ENCODE measurements around the gene ANKRD27. TPM values are rescaled to one million over a fixed set of nuclear protein-coding genes. Genes with fewer than 3 reads are reported as not detected.

Gene ANKRD27
- total RNA-seq, 1 experiment from 2014 or later = 48.1 TPM

DNA sequence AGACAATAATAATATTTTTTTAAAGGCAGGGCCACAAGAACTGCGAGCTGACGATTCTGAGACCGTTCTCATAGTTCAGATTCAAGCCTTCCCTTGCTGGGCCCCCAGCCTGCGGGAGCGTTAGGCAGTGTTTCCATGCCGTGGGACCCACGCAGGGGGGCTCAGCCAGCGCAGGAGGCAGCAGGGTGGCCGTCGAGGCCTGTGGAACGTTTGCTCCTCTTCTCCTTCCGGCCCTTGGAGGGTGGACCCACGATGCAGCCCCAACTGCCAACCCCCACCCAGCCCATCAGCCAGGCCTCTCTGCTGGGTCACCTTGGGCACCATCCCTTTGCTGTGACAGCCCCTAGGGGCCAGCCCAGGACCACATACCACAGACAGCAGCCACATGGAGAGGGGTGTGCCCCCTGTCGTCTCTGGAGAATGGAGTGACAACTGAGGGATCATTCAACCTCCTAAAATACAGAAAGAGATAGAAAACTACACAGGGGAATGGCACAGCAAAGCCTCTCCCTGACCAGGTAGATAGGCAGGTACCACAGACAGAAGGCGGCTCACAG, 47.2 kb downstream of the ANKRD27 start:
- no peak overlapping the region for H3K9ac ChIP-seq (ENCODE audit: low read length)
- TF ChIP-seq RAD21 (IDR thresholded peaks at IDR 0.05; ENCODE audit: low read depth) (no peak), TCF7L2 (IDR thresholded peaks at IDR 0.05; ENCODE audit: borderline replicate concordance, extremely low read depth, insufficient read depth, insufficient read length) (no peak), ZBTB33 (IDR thresholded peaks at IDR 0.05; ENCODE audit: extremely low read depth, insufficient replicate concordance, low read length) (no peak), EGR1 (IDR thresholded peaks at IDR 0.05; ENCODE audit: low read depth) (no peak), ZNF274 (IDR thresholded peaks at IDR 0.05; ENCODE audit: low read depth, low read length) (no peak), ELF1 (IDR thresholded peaks at IDR 0.05; ENCODE audit: borderline replicate concordance, low read depth) (no peak), JUND (IDR thresholded peaks at IDR 0.05) (no peak), YY1 (IDR thresholded peaks at IDR 0.05; ENCODE audit: extremely low read depth, insufficient replicate concordance, low read depth, low read length) (no peak), SIN3A (IDR thresholded peaks at IDR 0.05; ENCODE audit: low read depth) (no peak), SRF (IDR thresholded peaks at IDR 0.05; ENCODE audit: low read depth) (no peak), FOSL1 (IDR thresholded peaks at IDR 0.05; ENCODE audit: low read depth) (no peak), POLR2AphosphoS5 (IDR thresholded peaks at IDR 0.05; ENCODE audit: low read depth, low read length) (no peak), EZH2 (IDR thresholded peaks at IDR 0.05) (no peak), CBX3 (IDR thresholded peaks at IDR 0.05; ENCODE audit: low read depth) (no peak)
- TF ChIP-seq, protein P1, sequence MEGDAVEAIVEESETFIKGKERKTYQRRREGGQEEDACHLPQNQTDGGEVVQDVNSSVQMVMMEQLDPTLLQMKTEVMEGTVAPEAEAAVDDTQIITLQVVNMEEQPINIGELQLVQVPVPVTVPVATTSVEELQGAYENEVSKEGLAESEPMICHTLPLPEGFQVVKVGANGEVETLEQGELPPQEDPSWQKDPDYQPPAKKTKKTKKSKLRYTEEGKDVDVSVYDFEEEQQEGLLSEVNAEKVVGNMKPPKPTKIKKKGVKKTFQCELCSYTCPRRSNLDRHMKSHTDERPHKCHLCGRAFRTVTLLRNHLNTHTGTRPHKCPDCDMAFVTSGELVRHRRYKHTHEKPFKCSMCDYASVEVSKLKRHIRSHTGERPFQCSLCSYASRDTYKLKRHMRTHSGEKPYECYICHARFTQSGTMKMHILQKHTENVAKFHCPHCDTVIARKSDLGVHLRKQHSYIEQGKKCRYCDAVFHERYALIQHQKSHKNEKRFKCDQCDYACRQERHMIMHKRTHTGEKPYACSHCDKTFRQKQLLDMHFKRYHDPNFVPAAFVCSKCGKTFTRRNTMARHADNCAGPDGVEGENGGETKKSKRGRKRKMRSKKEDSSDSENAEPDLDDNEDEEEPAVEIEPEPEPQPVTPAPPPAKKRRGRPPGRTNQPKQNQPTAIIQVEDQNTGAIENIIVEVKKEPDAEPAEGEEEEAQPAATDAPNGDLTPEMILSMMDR (IDR thresholded peaks at IDR 0.05 in 2 of 3, conservative IDR thresholded peaks at IDR 0.05 in 1 of 3; ENCODE audit: borderline replicate concordance in 1 of 3, insufficient read depth in 1 of 3, low read depth in 2 of 3, low read length in 2 of 3) = no peak
- TF ChIP-seq, protein P2, sequence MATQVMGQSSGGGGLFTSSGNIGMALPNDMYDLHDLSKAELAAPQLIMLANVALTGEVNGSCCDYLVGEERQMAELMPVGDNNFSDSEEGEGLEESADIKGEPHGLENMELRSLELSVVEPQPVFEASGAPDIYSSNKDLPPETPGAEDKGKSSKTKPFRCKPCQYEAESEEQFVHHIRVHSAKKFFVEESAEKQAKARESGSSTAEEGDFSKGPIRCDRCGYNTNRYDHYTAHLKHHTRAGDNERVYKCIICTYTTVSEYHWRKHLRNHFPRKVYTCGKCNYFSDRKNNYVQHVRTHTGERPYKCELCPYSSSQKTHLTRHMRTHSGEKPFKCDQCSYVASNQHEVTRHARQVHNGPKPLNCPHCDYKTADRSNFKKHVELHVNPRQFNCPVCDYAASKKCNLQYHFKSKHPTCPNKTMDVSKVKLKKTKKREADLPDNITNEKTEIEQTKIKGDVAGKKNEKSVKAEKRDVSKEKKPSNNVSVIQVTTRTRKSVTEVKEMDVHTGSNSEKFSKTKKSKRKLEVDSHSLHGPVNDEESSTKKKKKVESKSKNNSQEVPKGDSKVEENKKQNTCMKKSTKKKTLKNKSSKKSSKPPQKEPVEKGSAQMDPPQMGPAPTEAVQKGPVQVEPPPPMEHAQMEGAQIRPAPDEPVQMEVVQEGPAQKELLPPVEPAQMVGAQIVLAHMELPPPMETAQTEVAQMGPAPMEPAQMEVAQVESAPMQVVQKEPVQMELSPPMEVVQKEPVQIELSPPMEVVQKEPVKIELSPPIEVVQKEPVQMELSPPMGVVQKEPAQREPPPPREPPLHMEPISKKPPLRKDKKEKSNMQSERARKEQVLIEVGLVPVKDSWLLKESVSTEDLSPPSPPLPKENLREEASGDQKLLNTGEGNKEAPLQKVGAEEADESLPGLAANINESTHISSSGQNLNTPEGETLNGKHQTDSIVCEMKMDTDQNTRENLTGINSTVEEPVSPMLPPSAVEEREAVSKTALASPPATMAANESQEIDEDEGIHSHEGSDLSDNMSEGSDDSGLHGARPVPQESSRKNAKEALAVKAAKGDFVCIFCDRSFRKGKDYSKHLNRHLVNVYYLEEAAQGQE (IDR thresholded peaks at IDR 0.05; ENCODE audit: low read depth) = no peak
- no peaks in the 10 kb centered on the region for H4K20me1 ChIP-seq (ENCODE audit: insufficient read depth)
- no peaks in the 10 kb centered on the region for H3K27me3 ChIP-seq (ENCODE audit: insufficient read depth, low read length)
- no peak overlapping the region for H3K4me2 ChIP-seq (ENCODE audit: low read length)
- peaks cover 14 to 19% of the 10 kb centered on the region in 2 experiments; a peak in 3 of 4 replicates for H3K36me3 ChIP-seq (ENCODE audit: control insufficient read depth in 1 of 2, insufficient read depth in 2 of 2, low read length in 2 of 2)
- ATAC-seq (no peak), DNase-seq (ENCODE audit: low read depth, low spot score) (no peak)
- RAD21 ChIA-PET (ENCODE audit: low non-redundant PET in 1 of 2, low total read pairs in 2 of 2, uncharacterized antibody in 2 of 2, unreplicated experiment in 2 of 2) = no interaction called here
- intact Hi-C loops (cut with micrococcal nuclease) = no loop called here
- CTCF ChIA-PET = no interaction called here
- H3K4me3 ChIP-seq (replicated peaks in 1 of 2; ENCODE audit: low read depth in 1 of 2, low read length in 2 of 2) = no peak overlapping the region
- H3K4me1 ChIP-seq (ENCODE audit: control insufficient read depth in 1 of 2, insufficient read depth in 2 of 2, low read length in 2 of 2) = no peaks in the 10 kb centered on the region
- POLR2A ChIA-PET = no interaction called here
- BruUV-seq (replicated peaks) = no TSS peak
- H2AFZ ChIP-seq (ENCODE audit: low read depth, low read length, poor library complexity, severe bottlenecking) = no peak overlapping the region
- no peaks in the 10 kb centered on the region for H3K9me2 ChIP-seq (ENCODE audit: insufficient read depth)
- no peaks in the 10 kb centered on the region for H3K9me3 ChIP-seq (ENCODE audit: control insufficient read depth in 1 of 2, insufficient read depth in 1 of 2, low read depth in 1 of 2, low read length in 2 of 2)
- H3K27ac ChIP-seq (ENCODE audit: low read depth, low read length) = no peak overlapping the region
- no peaks in the 10 kb centered on the region for H3K79me2 ChIP-seq (ENCODE audit: insufficient read depth, low read length)
